ENCODE data around the gene DMRTA2. TPM values are rescaled to one million over a fixed set of nuclear protein-coding genes. Genes with fewer than 3 reads are reported as not detected.

The DMRTA2 gene
- total and polyA plus RNA-seq, 2 of the 4 experiments (the other 2 are of a cell fraction), result 0.02 TPM; not detected in 1

DNA sequence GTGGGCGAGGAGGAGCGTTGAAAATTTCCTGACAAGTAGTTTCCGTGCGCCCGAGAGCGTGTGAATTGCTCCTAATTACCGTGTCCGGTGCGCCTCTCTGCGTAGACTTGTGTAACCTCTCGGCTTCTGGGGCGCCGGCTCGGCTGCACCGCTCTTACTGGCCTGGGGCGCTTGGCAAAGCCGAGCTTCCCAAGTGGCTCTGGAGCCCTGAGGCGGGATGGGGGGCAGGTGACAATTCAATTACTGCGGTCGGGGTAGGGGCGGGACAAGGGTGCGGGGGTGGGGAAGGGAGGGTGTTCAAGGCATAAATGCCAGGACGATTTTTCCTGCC is 392 bp upstream of the DMRTA2 start (continued):
- TF ChIP-seq, protein P1, sequence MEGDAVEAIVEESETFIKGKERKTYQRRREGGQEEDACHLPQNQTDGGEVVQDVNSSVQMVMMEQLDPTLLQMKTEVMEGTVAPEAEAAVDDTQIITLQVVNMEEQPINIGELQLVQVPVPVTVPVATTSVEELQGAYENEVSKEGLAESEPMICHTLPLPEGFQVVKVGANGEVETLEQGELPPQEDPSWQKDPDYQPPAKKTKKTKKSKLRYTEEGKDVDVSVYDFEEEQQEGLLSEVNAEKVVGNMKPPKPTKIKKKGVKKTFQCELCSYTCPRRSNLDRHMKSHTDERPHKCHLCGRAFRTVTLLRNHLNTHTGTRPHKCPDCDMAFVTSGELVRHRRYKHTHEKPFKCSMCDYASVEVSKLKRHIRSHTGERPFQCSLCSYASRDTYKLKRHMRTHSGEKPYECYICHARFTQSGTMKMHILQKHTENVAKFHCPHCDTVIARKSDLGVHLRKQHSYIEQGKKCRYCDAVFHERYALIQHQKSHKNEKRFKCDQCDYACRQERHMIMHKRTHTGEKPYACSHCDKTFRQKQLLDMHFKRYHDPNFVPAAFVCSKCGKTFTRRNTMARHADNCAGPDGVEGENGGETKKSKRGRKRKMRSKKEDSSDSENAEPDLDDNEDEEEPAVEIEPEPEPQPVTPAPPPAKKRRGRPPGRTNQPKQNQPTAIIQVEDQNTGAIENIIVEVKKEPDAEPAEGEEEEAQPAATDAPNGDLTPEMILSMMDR (conservative IDR thresholded peaks at IDR 0.05; ENCODE audit: low read depth, low read length), result no peak
- no peak for TF ChIP-seq NFE2L2 (IDR thresholded peaks at IDR 0.05; ENCODE audit: low read depth, low read length)
- TF ChIP-seq MAFK (IDR thresholded peaks at IDR 0.05; ENCODE audit: low read depth, low read length), result no peak
- no peak for TF ChIP-seq RFX5 (IDR thresholded peaks at IDR 0.05; ENCODE audit: low read depth, low read length)
- no peak for TF ChIP-seq SMC3 (IDR thresholded peaks at IDR 0.05; ENCODE audit: low read depth, low read length)

DNA sequence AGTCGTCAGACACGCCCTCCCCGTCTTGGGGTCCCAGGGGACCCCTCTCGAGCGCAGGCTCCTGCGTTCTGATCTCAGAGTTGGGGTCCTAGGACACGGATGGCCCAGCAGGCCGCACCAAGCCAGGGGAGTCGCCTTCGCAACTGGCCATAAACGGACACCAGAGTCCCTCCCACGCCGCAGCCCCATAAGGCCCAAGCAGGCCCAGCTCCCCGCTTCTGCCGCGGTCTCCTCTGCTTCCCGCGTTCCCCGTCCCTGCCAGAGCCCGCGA is 633 bp downstream of the DMRTA2 start:
- no peak overlapping the region for H2AK5ac ChIP-seq (ENCODE audit: low read depth, low read length)
- H4K8ac ChIP-seq (ENCODE audit: low read depth in 2 of 2, low read length in 2 of 2), result no peak overlapping the region
- H3K27ac ChIP-seq (ENCODE audit: insufficient read depth, low read length), result no peak overlapping the region
- H4K91ac ChIP-seq (ENCODE audit: insufficient read depth, low read depth, low read length), result no peak overlapping the region
- CTCF ChIA-PET, result no interaction called here
- H3K9me1 ChIP-seq (ENCODE audit: insufficient read depth, low read length), result peaks cover 8% of the 10 kb centered on the region; the same call in 1 of the 2 replicates
- no peaks in the 10 kb centered on the region for H3K36me3 ChIP-seq (ENCODE audit: control insufficient read depth, insufficient read depth, low read length)
- H2BK5ac ChIP-seq (ENCODE audit: low read depth, low read length, poor library complexity, severe bottlenecking), result no peak overlapping the region
- H3K14ac ChIP-seq (replicated peaks; ENCODE audit: low read depth, low read length), result no peak overlapping the region
- POLR2A ChIA-PET (ENCODE audit: unreplicated experiment), result no interaction called here
- H3K9ac ChIP-seq (ENCODE audit: low read depth, low read length), result no peak overlapping the region
- H3K9me3 ChIP-seq (ENCODE audit: control insufficient read depth, insufficient read depth, low read length), result peaks cover 5% of the 10 kb centered on the region; the same call in 1 of the 2 replicates
- no peak overlapping the region for H3K4me3 ChIP-seq (ENCODE audit: insufficient read depth, low read depth, low read length)
- H2BK15ac ChIP-seq (ENCODE audit: low read depth, low read length), result no peak overlapping the region
- no peak overlapping the region for H3K23ac ChIP-seq (ENCODE audit: low read depth, low read length)
- no peak overlapping the region for H3K4ac ChIP-seq (ENCODE audit: low read depth, low read length)
- no peak overlapping the region for H4K5ac ChIP-seq (ENCODE audit: low read depth, low read length)
- H2BK20ac ChIP-seq (ENCODE audit: low read depth, low read length), result no peak overlapping the region
- H2BK120ac ChIP-seq (ENCODE audit: low read depth, low read length), result no peak overlapping the region
- H3K4me2 ChIP-seq (ENCODE audit: low read depth, low read length), result no peak overlapping the region
- BruUV-seq (replicated peaks), result no TSS peak
- ATAC-seq (ENCODE audit: low read depth) (no peak), DNase-seq (no peak)
- in situ Hi-C loops (cut with MboI; ENCODE audit: low sequenced_read_pairs), result no loop called here
- no peaks in the 10 kb centered on the region for H3K79me1 ChIP-seq (ENCODE audit: low read depth in 1 of 2, low read length in 2 of 2)
- H3K27me3 ChIP-seq (ENCODE audit: control insufficient read depth, insufficient read depth, low read length), result peaks cover 98% of the 10 kb centered on the region
- 13% methylated on average over 18 of the region's 21 CpGs; no CpG with 5 or more reads in 1 of the 2 experiments for WGBS, 2 experiments (ENCODE audit: extremely low coverage in 2 of 2, insufficient read length in 1 of 2)
- intact Hi-C loops (cut with micrococcal nuclease), result no loop called here
- H3K18ac ChIP-seq (ENCODE audit: low read depth, low read length), result no peak overlapping the region
- peak overlapping the region; percentile 77 for H2AFZ ChIP-seq (replicated peaks; ENCODE audit: low read length, poor library complexity)
- dilution Hi-C loops (cut with HindIII; ENCODE audit: low sequenced_read_pairs, unreplicated experiment), result no loop called here
- H4K20me1 ChIP-seq (ENCODE audit: insufficient read depth, low read length), result 0 out of 2 replicates have a peak, but pooled peaks cover 11% of the 10 kb centered on the region
- H2AK9ac ChIP-seq (replicated peaks; ENCODE audit: low read depth, low read length, poor library complexity), result no peak overlapping the region
- no peaks in the 10 kb centered on the region; the same call in 1 of the 2 replicates for H3K4me1 ChIP-seq (ENCODE audit: control insufficient read depth, insufficient read depth, low read length)
- H3K56ac ChIP-seq (ENCODE audit: extremely low read depth, insufficient read depth, low read length), result no peak overlapping the region
- TF ChIP-seq RAD21 (IDR thresholded peaks at IDR 0.05; ENCODE audit: low read length), result no peak
- TF ChIP-seq MAFK (IDR thresholded peaks at IDR 0.05; ENCODE audit: low read depth, low read length), result no peak
- TF ChIP-seq RFX5 (IDR thresholded peaks at IDR 0.05; ENCODE audit: low read depth, low read length), result no peak
- TF ChIP-seq POLR2A (IDR thresholded peaks at IDR 0.05; ENCODE audit: low read depth, low read length), result no peak
- TF ChIP-seq, protein P1 (conservative IDR thresholded peaks at IDR 0.05; ENCODE audit: low read depth, low read length), result no peak
- TF ChIP-seq CHD1 (IDR thresholded peaks at IDR 0.05; ENCODE audit: low read depth, low read length), result no peak
- no peak for TF ChIP-seq MAZ (IDR thresholded peaks at IDR 0.05; ENCODE audit: borderline replicate concordance, low read depth, low read length)
- TF ChIP-seq BHLHE40 (IDR thresholded peaks at IDR 0.05; ENCODE audit: low read depth, low read length), result no peak
- no peak for TF ChIP-seq NFE2L2 (IDR thresholded peaks at IDR 0.05; ENCODE audit: low read depth, low read length)
- TF ChIP-seq FOS (IDR thresholded peaks at IDR 0.05; ENCODE audit: low read depth, low read length), result no peak
- TF ChIP-seq MXI1 (IDR thresholded peaks at IDR 0.05; ENCODE audit: borderline replicate concordance, low read depth, low read length), result no peak
- TF ChIP-seq, protein P2, sequence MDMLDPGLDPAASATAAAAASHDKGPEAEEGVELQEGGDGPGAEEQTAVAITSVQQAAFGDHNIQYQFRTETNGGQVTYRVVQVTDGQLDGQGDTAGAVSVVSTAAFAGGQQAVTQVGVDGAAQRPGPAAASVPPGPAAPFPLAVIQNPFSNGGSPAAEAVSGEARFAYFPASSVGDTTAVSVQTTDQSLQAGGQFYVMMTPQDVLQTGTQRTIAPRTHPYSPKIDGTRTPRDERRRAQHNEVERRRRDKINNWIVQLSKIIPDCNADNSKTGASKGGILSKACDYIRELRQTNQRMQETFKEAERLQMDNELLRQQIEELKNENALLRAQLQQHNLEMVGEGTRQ (IDR thresholded peaks at IDR 0.05; ENCODE audit: low read depth, low read length), result no peak
- TF ChIP-seq CEBPB (IDR thresholded peaks at IDR 0.05; ENCODE audit: low read depth, low read length), result no peak

All from IMR-90 (cell line).